Keratinocyte (primary cell): ENCODE results near the gene LDLRAP1. TPM values are rescaled to one million over a fixed set of nuclear protein-coding genes. Genes with fewer than 3 reads are reported as not detected.

Experiments used
- DNase-seq: peaks from one replicate; pipeline ENCODE4 v3.0.0-alpha.2; 2011; ENCODE audit warnings: low read depth, missing footprints, low spot score
- FAIRE-seq: peaks from 2 replicates; lab custom pipeline; 2011; peaks lifted over from hg19 to GRCh38; lab: Jason Lieb, UNC
- H2AFZ ChIP-seq: 2 replicates; pipeline ENCODE4 v1.6.0; 2012; ENCODE audit warnings: low read length, control low read depth, inconsistent platforms; ENCODE audit not compliant: control insufficient read depth
- H3K27ac ChIP-seq: 2 replicates; pipeline ENCODE4 v1.5.1; 2011; ENCODE audit warnings: low read length; ENCODE audit not compliant: control insufficient read depth, insufficient read depth
- H3K27me3 ChIP-seq: 3 replicates; pipeline ENCODE4 v1.6.0; 2011; ENCODE audit warnings: low read length; ENCODE audit not compliant: control insufficient read depth, insufficient read depth; ENCODE audit errors: extremely low read depth
- H3K36me3 ChIP-seq, 2 experiments: 2 replicates in 1 of 2; 3 replicates in 1 of 2; pipeline ENCODE4 v1.5.1; 2011; ENCODE audit warnings: low read length in 2 of 2, mild to moderate bottlenecking in 1 of 2; ENCODE audit not compliant: control insufficient read depth in 2 of 2, insufficient read depth in 2 of 2; ENCODE audit errors: extremely low read depth in 1 of 2
- H3K4me1 ChIP-seq: 3 replicates; pipeline ENCODE4 v1.5.1; 2011; ENCODE audit warnings: low read length; ENCODE audit not compliant: control insufficient read depth, insufficient read depth; ENCODE audit errors: extremely low read depth
- H3K4me2 ChIP-seq: 3 replicates; pipeline ENCODE4 v1.6.0; 2011; ENCODE audit warnings: low read depth, low read length; ENCODE audit not compliant: control insufficient read depth, insufficient read depth; ENCODE audit errors: extremely low read depth
- H3K4me3 ChIP-seq, 3 experiments: fragments of 200-600 bp in 1 of 3; sonication (generic) in 1 of 3; 2 replicates in 2 of 3; 3 replicates in 1 of 3; pipeline ENCODE4 v1.5.1; 2011 to 2016; ENCODE audit warnings: low read length in 3 of 3, mild to moderate bottlenecking in 3 of 3, control low read depth in 2 of 3, inconsistent platforms in 1 of 3, low read depth in 1 of 3, mixed read lengths in 1 of 3, mixed run types in 1 of 3, moderate library complexity in 1 of 3; ENCODE audit not compliant: control insufficient read depth in 2 of 3, insufficient read depth in 2 of 3; ENCODE audit errors: extremely low read depth in 1 of 3
- H3K79me2 ChIP-seq: 2 replicates; pipeline ENCODE4 v1.6.0; 2012; ENCODE audit warnings: low read length; ENCODE audit not compliant: control insufficient read depth, insufficient read depth
- H3K9ac ChIP-seq: 3 replicates; pipeline ENCODE4 v1.6.0; 2011; ENCODE audit warnings: low read length; ENCODE audit not compliant: control insufficient read depth, insufficient read depth; ENCODE audit errors: extremely low read depth
- H3K9me1 ChIP-seq: 3 replicates; pipeline ENCODE4 v1.6.0; 2011; ENCODE audit warnings: low read length; ENCODE audit not compliant: control insufficient read depth, insufficient read depth; ENCODE audit errors: extremely low read depth
- H3K9me3 ChIP-seq: 2 replicates; pipeline ENCODE4 v1.5.1; 2012; ENCODE audit warnings: low read depth, low read length; ENCODE audit not compliant: control insufficient read depth
- H4K20me1 ChIP-seq: 3 replicates; pipeline ENCODE4 v1.6.0; 2011; ENCODE audit warnings: low read length; ENCODE audit not compliant: control insufficient read depth, insufficient read depth; ENCODE audit errors: extremely low read depth
- EZH2 ChIP-seq: IDR thresholded peaks from one replicate; pipeline ENCODE4 v1.6.1; 2012; ENCODE audit warnings: inconsistent platforms, mild to moderate bottlenecking, low read length, moderate library complexity
- dilution Hi-C: fragments of 300-500 bp; cut with MboI; formaldehyde crosslinking; loops from one replicate; pipeline ENCODE4 v1.7.0; 2020; ENCODE audit warnings: low sequenced_read_pairs; ENCODE audit not compliant: extremely low pct_ligation_motif_present
- polyA plus RNA-seq, 5 experiments: library from polyadenylated mRNA; depleted of rRNA in 3 of 5; stranded (reverse) in 3 of 5; stranded (forward) in 1 of 5; unstranded in 1 of 5; fragments of >200 nt; gene quantifications; 1 replicate in 1 of 5; 2 replicates in 3 of 5; 3 replicates in 1 of 5; pipeline versions ENCODE4 v1.2.1 to v1.2.3, GENCODE V29; 2011 to 2012; ENCODE audit warnings: missing spikeins in 2 of 5, low read depth in 1 of 5, low replicate concordance in 1 of 5
- TF ChIP-seq, protein P1 (sequence below), 3 experiments: IDR thresholded peaks in 1 of 3; conservative IDR thresholded peaks in 1 of 3; optimal IDR thresholded peaks in 1 of 3; 2 replicates in 2 of 3; 3 replicates in 1 of 3; pipeline versions ENCODE3 to v1.5.1; 2011; ENCODE audit warnings: low read length in 3 of 3, mild to moderate bottlenecking in 3 of 3, moderate library complexity in 2 of 3, control low read depth in 1 of 3, inconsistent platforms in 1 of 3; ENCODE audit not compliant: insufficient read depth in 2 of 3; ENCODE audit errors: extremely low read depth in 1 of 3

The LDLRAP1 gene
- polyA plus RNA-seq, 1 donor (not counting 4 experiments of a cell fraction or from before 2014, with no cell fraction given): 22.3 TPM

DNA sequence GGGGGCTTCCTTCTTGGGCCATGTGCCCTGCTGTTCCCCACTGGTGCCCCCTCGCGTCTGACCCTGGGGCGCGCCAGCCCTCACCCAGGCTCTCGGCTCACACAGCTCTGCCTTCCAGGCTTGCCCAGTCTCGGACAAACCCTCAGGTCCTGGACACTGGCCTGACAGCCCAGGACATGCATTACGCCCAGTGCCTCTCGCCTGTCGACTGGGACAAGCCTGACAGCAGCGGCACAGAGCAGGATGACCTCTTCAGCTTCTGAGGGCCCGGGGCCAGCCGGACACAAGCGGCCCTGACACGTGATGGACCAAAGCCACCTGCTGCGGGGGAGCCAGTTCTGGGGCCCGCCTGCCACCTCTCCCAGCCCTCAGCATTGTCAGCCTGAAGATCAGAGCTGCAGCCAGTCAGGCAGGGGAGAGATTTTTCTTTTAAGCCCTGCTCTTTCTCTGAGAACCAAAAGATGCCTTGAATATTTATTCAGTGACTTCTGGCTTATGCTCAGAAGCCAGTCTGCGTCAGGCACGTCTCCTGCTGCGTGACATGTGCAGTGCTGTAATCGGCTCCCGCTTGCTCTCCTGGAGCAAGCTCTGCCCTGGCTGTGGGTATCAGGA lies 23.4 kb downstream of the LDLRAP1 start:
- Histone ChIP-seq H3K4me1 (peaks cover 50% of the 10 kb centered on the region), H3K4me2 (peak overlapping the region; percentile 31), H2AFZ (no peak overlapping the region), H3K27me3 (no peaks in the 10 kb centered on the region), H3K9me3 (no peaks in the 10 kb centered on the region), H3K9me1 (no peaks in the 10 kb centered on the region), H3K27ac (peak overlapping the region; percentile 48), H3K79me2 (no peaks in the 10 kb centered on the region), H3K36me3 (peaks cover 10 to 19% of the 10 kb centered on the region in 2 experiments), H4K20me1 (no peaks in the 10 kb centered on the region), H3K9ac (peak overlapping the region; percentile 57), H3K4me3 (no peak overlapping the region)
- dilution Hi-C loops: no loop called here
- no peak for TF ChIP-seq EZH2
- TF ChIP-seq, protein P1, sequence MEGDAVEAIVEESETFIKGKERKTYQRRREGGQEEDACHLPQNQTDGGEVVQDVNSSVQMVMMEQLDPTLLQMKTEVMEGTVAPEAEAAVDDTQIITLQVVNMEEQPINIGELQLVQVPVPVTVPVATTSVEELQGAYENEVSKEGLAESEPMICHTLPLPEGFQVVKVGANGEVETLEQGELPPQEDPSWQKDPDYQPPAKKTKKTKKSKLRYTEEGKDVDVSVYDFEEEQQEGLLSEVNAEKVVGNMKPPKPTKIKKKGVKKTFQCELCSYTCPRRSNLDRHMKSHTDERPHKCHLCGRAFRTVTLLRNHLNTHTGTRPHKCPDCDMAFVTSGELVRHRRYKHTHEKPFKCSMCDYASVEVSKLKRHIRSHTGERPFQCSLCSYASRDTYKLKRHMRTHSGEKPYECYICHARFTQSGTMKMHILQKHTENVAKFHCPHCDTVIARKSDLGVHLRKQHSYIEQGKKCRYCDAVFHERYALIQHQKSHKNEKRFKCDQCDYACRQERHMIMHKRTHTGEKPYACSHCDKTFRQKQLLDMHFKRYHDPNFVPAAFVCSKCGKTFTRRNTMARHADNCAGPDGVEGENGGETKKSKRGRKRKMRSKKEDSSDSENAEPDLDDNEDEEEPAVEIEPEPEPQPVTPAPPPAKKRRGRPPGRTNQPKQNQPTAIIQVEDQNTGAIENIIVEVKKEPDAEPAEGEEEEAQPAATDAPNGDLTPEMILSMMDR (optimal IDR thresholded peaks at IDR 0.05 in 1 of 3, IDR thresholded peaks at IDR 0.05 in 1 of 3, conservative IDR thresholded peaks at IDR 0.05 in 1 of 3; ENCODE audit: extremely low read depth in 1 of 3, insufficient read depth in 2 of 3, low read length in 3 of 3): no peak
- no peak for DNase-seq
- FAIRE-seq: no peak

DNA sequence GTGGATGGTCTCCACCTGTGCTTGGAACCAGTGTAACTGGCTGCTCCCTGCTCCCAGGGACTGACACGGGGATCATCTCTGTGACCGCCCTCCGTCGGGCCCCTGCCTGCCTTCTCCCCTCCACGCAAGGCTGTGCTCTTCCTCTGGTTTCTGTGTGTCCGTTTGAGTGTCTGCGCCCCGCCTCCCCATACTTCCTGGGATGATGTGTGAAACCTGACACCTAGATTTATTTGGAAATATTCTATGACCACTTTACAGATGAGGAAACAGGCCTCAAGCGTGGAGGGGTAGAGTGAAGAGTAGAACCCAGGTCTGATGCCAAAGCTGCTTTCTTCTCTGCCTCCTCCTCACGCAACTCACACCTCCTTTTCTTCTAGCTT lies 24.3 kb downstream of the LDLRAP1 start:
- no peak overlapping the region for H2AFZ ChIP-seq
- no peak overlapping the region for H3K4me3 ChIP-seq
- H3K9ac ChIP-seq: peak overlapping the region; percentile 79
- H3K27ac ChIP-seq: peak overlapping the region; percentile 95
- no peaks in the 10 kb centered on the region for H3K9me3 ChIP-seq
- no peaks in the 10 kb centered on the region for H3K9me1 ChIP-seq
- peak overlapping the region; percentile 76 for H3K4me2 ChIP-seq
- H3K36me3 ChIP-seq: peaks cover 10 to 15% of the 10 kb centered on the region in 2 experiments
- H3K4me1 ChIP-seq: peaks cover 42% of the 10 kb centered on the region
- peak; percentile 23 for FAIRE-seq
- H4K20me1 ChIP-seq: no peaks in the 10 kb centered on the region
- no peaks in the 10 kb centered on the region for H3K79me2 ChIP-seq
- no peaks in the 10 kb centered on the region for H3K27me3 ChIP-seq
- TF ChIP-seq, protein P1 (optimal IDR thresholded peaks at IDR 0.05 in 1 of 3, IDR thresholded peaks at IDR 0.05 in 1 of 3, conservative IDR thresholded peaks at IDR 0.05 in 1 of 3; ENCODE audit: extremely low read depth in 1 of 3, insufficient read depth in 2 of 3, low read length in 3 of 3): no peak
- no peak for TF ChIP-seq EZH2
- no peak for DNase-seq
- dilution Hi-C loops: no loop called here
